ENCODE measurements around the gene NTN1.

Gene NTN1

GRCh38 chr17:9242983-9243382 lies 221.7 kb downstream of the NTN1 start:
- Histone ChIP-seq H4K20me1 (ENCODE audit: control insufficient read depth, insufficient read depth, low read depth, low read length) (no peaks in the 10 kb centered on the region), H3K4me3 (ENCODE audit: low read length) (no peak overlapping the region), H3K4me2 (ENCODE audit: low read length) (no peak overlapping the region), H3K27me3 (ENCODE audit: control insufficient read depth, low read length) (peaks cover 2% of the 10 kb centered on the region; the same call in 1 of the 2 replicates), H3F3A (ENCODE audit: control insufficient read depth, insufficient read depth) (no peaks in the 10 kb centered on the region), H3K27ac (ENCODE audit: low read depth, low read length) (no peak overlapping the region), H3K9me2 (replicated peaks; ENCODE audit: control insufficient read depth, low read length) (no peaks in the 10 kb centered on the region), H3K9me3 (ENCODE audit: control insufficient read depth, insufficient read depth, low read length) (no peaks in the 10 kb centered on the region), H3K79me2 (ENCODE audit: control insufficient read depth, low read length) (no peaks in the 10 kb centered on the region), H3K36me3 (ENCODE audit: control insufficient read depth, low read length) (no peaks in the 10 kb centered on the region), H3K4me1 (ENCODE audit: control insufficient read depth, low read length) (peaks cover 16% of the 10 kb centered on the region)
- TF ChIP-seq EZH2phosphoT487 (IDR thresholded peaks at IDR 0.05; ENCODE audit: borderline replicate concordance, low read length): no peak
- TF ChIP-seq CTCF (IDR thresholded peaks at IDR 0.05; ENCODE audit: low read depth, low read length, poor library complexity, severe bottlenecking): no peak

GRCh38 chr17:9244066-9245052 lies 223.0 kb downstream of the NTN1 start:
- H3F3A ChIP-seq (ENCODE audit: control insufficient read depth, insufficient read depth): no peaks in the 10 kb centered on the region
- no peaks in the 10 kb centered on the region for H3K36me3 ChIP-seq (ENCODE audit: control insufficient read depth, low read length)
- H3K4me2 ChIP-seq (ENCODE audit: low read length): no peak overlapping the region
- H3K27ac ChIP-seq (ENCODE audit: low read depth, low read length): no peak overlapping the region
- no peaks in the 10 kb centered on the region for H4K20me1 ChIP-seq (ENCODE audit: control insufficient read depth, insufficient read depth, low read depth, low read length)
- peaks cover 10% of the 10 kb centered on the region for H3K4me1 ChIP-seq (ENCODE audit: control insufficient read depth, low read length)
- H3K9me2 ChIP-seq (replicated peaks; ENCODE audit: control insufficient read depth, low read length): no peaks in the 10 kb centered on the region
- H3K9me3 ChIP-seq (ENCODE audit: control insufficient read depth, insufficient read depth, low read length): no peaks in the 10 kb centered on the region
- H3K27me3 ChIP-seq (ENCODE audit: control insufficient read depth, low read length): peaks cover 2% of the 10 kb centered on the region; the same call in 1 of the 2 replicates
- TF ChIP-seq EZH2phosphoT487 (IDR thresholded peaks at IDR 0.05; ENCODE audit: borderline replicate concordance, low read length) (no peak), CTCF (IDR thresholded peaks at IDR 0.05; ENCODE audit: low read depth, low read length, poor library complexity, severe bottlenecking) (no peak)
- no peaks in the 10 kb centered on the region for H3K79me2 ChIP-seq (ENCODE audit: control insufficient read depth, low read length)
- no peak overlapping the region for H3K4me3 ChIP-seq (ENCODE audit: low read length)

- no peaks in the 10 kb centered on the region for H4K20me1 ChIP-seq (ENCODE audit: control insufficient read depth, insufficient read depth, low read depth, low read length)
These were observed 226.2 kb downstream of the NTN1 start for GRCh38 chr17:9247401-9247938.

More at GRCh38 chr17:9247401-9247938, 226.2 kb downstream of the NTN1 start:
- Histone ChIP-seq H3K4me1 (ENCODE audit: control insufficient read depth, low read length) (no peaks in the 10 kb centered on the region), H3K9me3 (ENCODE audit: control insufficient read depth, insufficient read depth, low read length) (no peaks in the 10 kb centered on the region), H3K4me3 (ENCODE audit: low read length) (no peak overlapping the region), H3K27ac (ENCODE audit: low read depth, low read length) (no peak overlapping the region), H3K36me3 (ENCODE audit: control insufficient read depth, low read length) (no peaks in the 10 kb centered on the region), H3K79me2 (ENCODE audit: control insufficient read depth, low read length) (no peaks in the 10 kb centered on the region), H3K27me3 (ENCODE audit: control insufficient read depth, low read length) (no peaks in the 10 kb centered on the region), H3K4me2 (ENCODE audit: low read length) (no peak overlapping the region), H3K9me2 (replicated peaks; ENCODE audit: control insufficient read depth, low read length) (no peaks in the 10 kb centered on the region), H3F3A (ENCODE audit: control insufficient read depth, insufficient read depth) (no peaks in the 10 kb centered on the region)
- TF ChIP-seq EZH2phosphoT487 (IDR thresholded peaks at IDR 0.05; ENCODE audit: borderline replicate concordance, low read length): no peak
- no peak for TF ChIP-seq CTCF (IDR thresholded peaks at IDR 0.05; ENCODE audit: low read depth, low read length, poor library complexity, severe bottlenecking)

Data from DOHH2 (cell line).